SK-N-SH treated with all-trans-retinoic acid at 6 μM for 48 hours (cell line): ENCODE measurements around the gene SLC35F3.

ENCODE experiments used
- ARNTL ChIP-seq: fragments of 450-650 bp; formaldehyde crosslinking; IDR thresholded peaks from 2 replicates; pipeline ENCODE4 v1.5.0; 2020; ENCODE audit warnings: low read depth, mild to moderate bottlenecking, moderate library complexity, borderline replicate concordance
- BACH2 ChIP-seq: fragments of 250-450 bp; sonication (Bioruptor Pico); IDR thresholded peaks from 2 replicates; pipeline ENCODE4 v1.9.0; 2021; ENCODE audit warnings: mild to moderate bottlenecking, borderline replicate concordance
- CSDC2 ChIP-seq: fragments of 250-450 bp; sonication (Bioruptor Pico); IDR thresholded peaks from 2 replicates; pipeline ENCODE4 v1.5.0; 2020; ENCODE audit warnings: mild to moderate bottlenecking, moderate library complexity
- ESRRG ChIP-seq: fragments of 250-450 bp; sonication (Bioruptor Pico); IDR thresholded peaks from 2 replicates; pipeline ENCODE4 v1.6.1; 2021; ENCODE audit warnings: mild to moderate bottlenecking
- ISL1 ChIP-seq: fragments of 250-450 bp; sonication (Bioruptor Pico); IDR thresholded peaks from 2 replicates; pipeline ENCODE4 v2.1.2; 2022; ENCODE audit warnings: mild to moderate bottlenecking, moderate library complexity
- PPARA ChIP-seq: fragments of 250-450 bp; sonication (Bioruptor Pico); IDR thresholded peaks from 2 replicates; pipeline ENCODE4 v1.5.0; 2020; ENCODE audit warnings: mild to moderate bottlenecking, borderline replicate concordance
- RARB ChIP-seq: fragments of 250-450 bp; sonication (Bioruptor Pico); IDR thresholded peaks from 2 replicates; pipeline ENCODE4 v1.8.0; 2021; ENCODE audit warnings: mild to moderate bottlenecking, moderate library complexity
- SNAI2 ChIP-seq: fragments of 250-450 bp; sonication (Bioruptor Pico); IDR thresholded peaks from 2 replicates; pipeline ENCODE4 v1.5.0; 2020; ENCODE audit warnings: mild to moderate bottlenecking, moderate library complexity
- ZC3H10 ChIP-seq: fragments of 250-450 bp; sonication (Bioruptor Pico); IDR thresholded peaks from 2 replicates; pipeline ENCODE4 v1.5.1; 2021; ENCODE audit warnings: mild to moderate bottlenecking, moderate library complexity
- ZNF565 ChIP-seq: fragments of 450-650 bp; formaldehyde crosslinking; conservative IDR thresholded peaks from 2 replicates; pipeline ENCODE4 v1.5.0; 2020; ENCODE audit warnings: low read depth, mild to moderate bottlenecking, moderate library complexity
- ZNF70 ChIP-seq: fragments of 450-650 bp; formaldehyde crosslinking; IDR thresholded peaks from 2 replicates; pipeline ENCODE4 v1.5.0; 2020; ENCODE audit warnings: mild to moderate bottlenecking, moderate library complexity
- ZNF8 ChIP-seq: fragments of 450-650 bp; formaldehyde crosslinking; IDR thresholded peaks from 2 replicates; pipeline ENCODE4 v1.5.0; 2020; ENCODE audit warnings: mild to moderate bottlenecking, moderate library complexity
- TF ChIP-seq, protein P1 (sequence below): fragments of 250-450 bp; sonication (Bioruptor Pico); IDR thresholded peaks from 2 replicates; pipeline ENCODE4 v1.8.0; 2020; ENCODE audit warnings: mild to moderate bottlenecking, moderate library complexity, borderline replicate concordance
- TF ChIP-seq, protein P2 (sequence below): fragments of 250-450 bp; sonication (Bioruptor Pico); IDR thresholded peaks from 2 replicates; pipeline ENCODE4 v1.5.0; 2020; ENCODE audit warnings: mild to moderate bottlenecking, moderate library complexity

DNA sequence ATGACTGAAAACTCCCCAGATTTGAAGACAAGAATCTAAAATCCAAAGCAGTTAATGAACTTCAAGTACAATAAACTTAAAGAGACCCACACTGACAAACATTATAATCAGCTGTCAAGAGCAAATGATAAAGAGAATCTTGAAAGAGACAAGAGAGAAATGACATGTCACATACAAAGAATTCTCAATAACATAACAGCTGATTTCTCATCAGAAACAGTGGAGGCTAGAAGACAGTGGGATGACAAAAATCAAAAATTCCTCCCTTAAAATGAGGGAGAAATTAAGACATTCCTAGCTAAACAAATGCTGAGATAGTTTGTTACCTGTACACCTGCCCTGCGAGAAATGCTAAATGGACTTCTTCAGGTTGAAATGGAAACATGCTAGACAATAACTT, 432.8 kb downstream of the SLC35F3 start:
- TF ChIP-seq ZC3H10 (no peak), RARB (CRISPR knock-in tag) (no peak), ZNF8 (CRISPR knock-in tag) (no peak), ISL1 (CRISPR knock-in tag) (no peak), SNAI2 (CRISPR knock-in tag) (no peak), ZNF565 (CRISPR knock-in tag) (no peak), ARNTL (CRISPR knock-in tag) (no peak), CSDC2 (CRISPR knock-in tag) (no peak), BACH2 (CRISPR knock-in tag) (no peak), ESRRG (CRISPR knock-in tag) (no peak), ZNF70 (CRISPR knock-in tag) (no peak), PPARA (no peak)
- TF ChIP-seq, protein P1, sequence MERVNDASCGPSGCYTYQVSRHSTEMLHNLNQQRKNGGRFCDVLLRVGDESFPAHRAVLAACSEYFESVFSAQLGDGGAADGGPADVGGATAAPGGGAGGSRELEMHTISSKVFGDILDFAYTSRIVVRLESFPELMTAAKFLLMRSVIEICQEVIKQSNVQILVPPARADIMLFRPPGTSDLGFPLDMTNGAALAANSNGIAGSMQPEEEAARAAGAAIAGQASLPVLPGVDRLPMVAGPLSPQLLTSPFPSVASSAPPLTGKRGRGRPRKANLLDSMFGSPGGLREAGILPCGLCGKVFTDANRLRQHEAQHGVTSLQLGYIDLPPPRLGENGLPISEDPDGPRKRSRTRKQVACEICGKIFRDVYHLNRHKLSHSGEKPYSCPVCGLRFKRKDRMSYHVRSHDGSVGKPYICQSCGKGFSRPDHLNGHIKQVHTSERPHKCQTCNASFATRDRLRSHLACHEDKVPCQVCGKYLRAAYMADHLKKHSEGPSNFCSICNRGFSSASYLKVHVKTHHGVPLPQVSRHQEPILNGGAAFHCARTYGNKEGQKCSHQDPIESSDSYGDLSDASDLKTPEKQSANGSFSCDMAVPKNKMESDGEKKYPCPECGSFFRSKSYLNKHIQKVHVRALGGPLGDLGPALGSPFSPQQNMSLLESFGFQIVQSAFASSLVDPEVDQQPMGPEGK (CRISPR knock-in tag) = no peak
- TF ChIP-seq, protein P2, sequence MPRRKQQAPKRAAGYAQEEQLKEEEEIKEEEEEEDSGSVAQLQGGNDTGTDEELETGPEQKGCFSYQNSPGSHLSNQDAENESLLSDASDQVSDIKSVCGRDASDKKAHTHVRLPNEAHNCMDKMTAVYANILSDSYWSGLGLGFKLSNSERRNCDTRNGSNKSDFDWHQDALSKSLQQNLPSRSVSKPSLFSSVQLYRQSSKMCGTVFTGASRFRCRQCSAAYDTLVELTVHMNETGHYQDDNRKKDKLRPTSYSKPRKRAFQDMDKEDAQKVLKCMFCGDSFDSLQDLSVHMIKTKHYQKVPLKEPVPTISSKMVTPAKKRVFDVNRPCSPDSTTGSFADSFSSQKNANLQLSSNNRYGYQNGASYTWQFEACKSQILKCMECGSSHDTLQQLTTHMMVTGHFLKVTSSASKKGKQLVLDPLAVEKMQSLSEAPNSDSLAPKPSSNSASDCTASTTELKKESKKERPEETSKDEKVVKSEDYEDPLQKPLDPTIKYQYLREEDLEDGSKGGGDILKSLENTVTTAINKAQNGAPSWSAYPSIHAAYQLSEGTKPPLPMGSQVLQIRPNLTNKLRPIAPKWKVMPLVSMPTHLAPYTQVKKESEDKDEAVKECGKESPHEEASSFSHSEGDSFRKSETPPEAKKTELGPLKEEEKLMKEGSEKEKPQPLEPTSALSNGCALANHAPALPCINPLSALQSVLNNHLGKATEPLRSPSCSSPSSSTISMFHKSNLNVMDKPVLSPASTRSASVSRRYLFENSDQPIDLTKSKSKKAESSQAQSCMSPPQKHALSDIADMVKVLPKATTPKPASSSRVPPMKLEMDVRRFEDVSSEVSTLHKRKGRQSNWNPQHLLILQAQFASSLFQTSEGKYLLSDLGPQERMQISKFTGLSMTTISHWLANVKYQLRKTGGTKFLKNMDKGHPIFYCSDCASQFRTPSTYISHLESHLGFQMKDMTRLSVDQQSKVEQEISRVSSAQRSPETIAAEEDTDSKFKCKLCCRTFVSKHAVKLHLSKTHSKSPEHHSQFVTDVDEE (CRISPR knock-in tag) = no peak
